Astrocyte (in vitro differentiated cells and primary cell): ENCODE data around the gene CALCOCO1. TPM values are rescaled to one million over a fixed set of nuclear protein-coding genes. Genes with fewer than 3 reads are reported as not detected.
"Not testable (repeated sequence)": the region's sequence is repeated elsewhere in the genome, so short reads cannot be mapped to it uniquely, and the experiment has no call there.

Experiments used
- DNase-seq: peaks from one replicate; pipeline ENCODE4 v3.0.0-alpha.2; 2010; ENCODE audit warnings: low read depth
- FAIRE-seq: peaks from 2 replicates; lab custom pipeline; 2011; peaks lifted over from hg19 to GRCh38; lab: Jason Lieb, UNC
- H2AFZ ChIP-seq: 2 replicates; pipeline ENCODE4 v1.6.0; 2012; ENCODE audit warnings: low read depth, low read length, inconsistent platforms
- H3K27ac ChIP-seq: 2 replicates; pipeline ENCODE4 v1.5.1; 2011; ENCODE audit warnings: low read depth, low read length, inconsistent platforms
- H3K27me3 ChIP-seq: 2 replicates; pipeline ENCODE4 v1.6.0; 2011; ENCODE audit warnings: low read length, inconsistent platforms; ENCODE audit not compliant: insufficient read depth
- H3K36me3 ChIP-seq: 2 replicates; pipeline ENCODE4 v1.5.1; 2011; ENCODE audit warnings: low read length, inconsistent platforms; ENCODE audit not compliant: insufficient read depth
- H3K4me1 ChIP-seq: 2 replicates; pipeline ENCODE4 v1.5.1; 2011; ENCODE audit warnings: low read length, inconsistent platforms; ENCODE audit not compliant: insufficient read depth
- H3K4me2 ChIP-seq: 2 replicates; pipeline ENCODE4 v1.6.0; 2012; ENCODE audit warnings: low read length, inconsistent platforms
- H3K4me3 ChIP-seq: 2 replicates; pipeline ENCODE4 v1.5.1; 2011; ENCODE audit warnings: low read depth, mild to moderate bottlenecking, low read length, inconsistent platforms; ENCODE audit not compliant: insufficient read depth
- H3K79me2 ChIP-seq: 2 replicates; pipeline ENCODE4 v1.6.0; 2012; ENCODE audit warnings: mild to moderate bottlenecking, low read length, inconsistent platforms; ENCODE audit not compliant: insufficient read depth
- H3K9ac ChIP-seq: 2 replicates; pipeline ENCODE4 v1.6.0; 2012; ENCODE audit warnings: mild to moderate bottlenecking, low read length, inconsistent platforms
- H3K9me3 ChIP-seq: 2 replicates; pipeline ENCODE4 v1.5.1; 2012; ENCODE audit warnings: low read depth, mild to moderate bottlenecking, low read length, inconsistent platforms; ENCODE audit not compliant: insufficient read depth
- H4K20me1 ChIP-seq: 2 replicates; pipeline ENCODE4 v1.6.0; 2012; ENCODE audit warnings: low read length, inconsistent platforms; ENCODE audit not compliant: insufficient read depth
- H3K27ac Mint-ChIP-seq: one replicate; pipeline ENCODE4 v1.8.0; 2021; ENCODE audit warnings: mild to moderate bottlenecking, mixed read lengths; ENCODE audit not compliant: unreplicated experiment
- H3K27me3 Mint-ChIP-seq: one replicate; pipeline ENCODE4 v1.8.0; 2021; ENCODE audit warnings: low read depth, mixed read lengths; ENCODE audit not compliant: unreplicated experiment
- H3K36me3 Mint-ChIP-seq: one replicate; pipeline ENCODE4 v1.8.0; 2021; ENCODE audit warnings: low read depth, mixed read lengths; ENCODE audit not compliant: unreplicated experiment
- H3K4me1 Mint-ChIP-seq: one replicate; pipeline ENCODE4 v1.8.0; 2021; ENCODE audit warnings: low read depth, mixed read lengths; ENCODE audit not compliant: unreplicated experiment
- H3K4me3 Mint-ChIP-seq: one replicate; pipeline ENCODE4 v1.8.0; 2021; ENCODE audit warnings: mild to moderate bottlenecking, moderate library complexity, mixed read lengths; ENCODE audit not compliant: unreplicated experiment
- H3K9me3 Mint-ChIP-seq: one replicate; pipeline ENCODE4 v1.8.0; 2021; ENCODE audit warnings: mild to moderate bottlenecking, mixed read lengths; ENCODE audit not compliant: unreplicated experiment
- CTCF ChIP-seq: IDR thresholded peaks from 2 replicates; pipeline ENCODE4 v1.5.1; 2011; ENCODE audit warnings: low read depth, mild to moderate bottlenecking, inconsistent platforms, low read length, moderate library complexity; ENCODE audit not compliant: insufficient read depth
- EZH2 ChIP-seq: IDR thresholded peaks from 2 replicates; pipeline ENCODE4 v1.6.1; 2012; ENCODE audit warnings: mild to moderate bottlenecking, low read length, inconsistent platforms; ENCODE audit not compliant: insufficient read depth
- total RNA-seq: library from RNA; stranded (reverse); gene quantifications from 2 replicates; pipeline ENCODE4 v1.2.1, GENCODE V29; 2021

The CALCOCO1 gene
- total RNA-seq, 1 donor from 2014 or later: 85.2 TPM

DNA sequence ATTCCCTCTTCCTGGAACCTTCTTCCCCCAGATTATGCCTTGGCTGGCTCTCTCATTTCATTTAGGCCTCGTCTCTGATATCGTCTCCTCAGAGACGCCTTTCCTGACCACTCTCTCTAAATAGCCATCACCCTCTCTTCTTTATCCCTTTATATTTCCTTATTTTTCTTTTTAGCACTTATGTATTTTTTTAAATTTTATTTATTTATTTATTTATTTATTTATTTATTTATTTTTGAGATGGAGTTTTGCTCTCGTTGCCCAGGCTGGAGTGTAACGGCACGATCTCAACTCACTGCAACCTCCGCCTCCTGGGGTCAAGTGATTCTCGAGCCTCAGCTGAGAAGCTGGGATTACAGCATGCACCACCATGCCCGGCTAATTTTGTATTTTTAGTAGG is 43.3 kb downstream of the CALCOCO1 start:
- Mint-ChIP-seq H3K9me3 (no peaks in the 10 kb centered on the region), H3K4me1 (no peaks in the 10 kb centered on the region), H3K36me3 (no peaks in the 10 kb centered on the region), H3K27ac (no peak overlapping the region), H3K4me3 (no peak overlapping the region), H3K27me3 (peaks cover 9% of the 10 kb centered on the region)
- TF ChIP-seq CTCF (no peak), EZH2 (no peak)
- H3K4me1 ChIP-seq: no peaks in the 10 kb centered on the region
- H3K79me2 ChIP-seq: no peaks in the 10 kb centered on the region
- H3K9me3 ChIP-seq: no peaks in the 10 kb centered on the region
- peaks cover 2% of the 10 kb centered on the region for H3K27me3 ChIP-seq
- H3K27ac ChIP-seq: no peak overlapping the region
- no peaks in the 10 kb centered on the region for H4K20me1 ChIP-seq
- no peak for DNase-seq
- no peak overlapping the region for H3K4me3 ChIP-seq
- FAIRE-seq: no peak
- H2AFZ ChIP-seq: no peak overlapping the region
- H3K9ac ChIP-seq: no peak overlapping the region
- no peaks in the 10 kb centered on the region for H3K36me3 ChIP-seq
- no peak overlapping the region for H3K4me2 ChIP-seq

GRCh38 chr12:53683494-53683893 is 43.8 kb downstream of the CALCOCO1 start:
- no peaks in the 10 kb centered on the region for H3K36me3 Mint-ChIP-seq
- no peaks in the 10 kb centered on the region for H3K79me2 ChIP-seq
- H3K27me3 ChIP-seq: peaks cover 2% of the 10 kb centered on the region
- H3K9ac ChIP-seq: no peak overlapping the region
- no peak overlapping the region for H3K4me3 ChIP-seq
- H4K20me1 ChIP-seq: no peaks in the 10 kb centered on the region
- H3K4me1 Mint-ChIP-seq: no peaks in the 10 kb centered on the region
- peaks cover 8% of the 10 kb centered on the region for H3K27me3 Mint-ChIP-seq
- no peak overlapping the region for H3K27ac Mint-ChIP-seq
- no peak overlapping the region for H3K4me2 ChIP-seq
- FAIRE-seq: no peak
- no peak overlapping the region for H3K4me3 Mint-ChIP-seq
- H3K27ac ChIP-seq: no peak overlapping the region
- TF ChIP-seq EZH2 (no peak), CTCF (no peak)
- no peak overlapping the region for H2AFZ ChIP-seq
- no peaks in the 10 kb centered on the region for H3K9me3 Mint-ChIP-seq
- DNase-seq: no peak
- H3K4me1 ChIP-seq: no peaks in the 10 kb centered on the region
- no peaks in the 10 kb centered on the region for H3K9me3 ChIP-seq
- H3K36me3 ChIP-seq: no peaks in the 10 kb centered on the region

GRCh38 chr12:53680061-53680460 is 47.2 kb downstream of the CALCOCO1 start:
- peaks cover 20% of the 10 kb centered on the region for H3K4me1 ChIP-seq
- H2AFZ ChIP-seq, H3K4me3 ChIP-seq, H3K9ac ChIP-seq, H3K4me1 Mint-ChIP-seq, DNase-seq, H4K20me1 ChIP-seq, H3K36me3 Mint-ChIP-seq, H3K4me3 Mint-ChIP-seq, H3K9me3 Mint-ChIP-seq, H3K27ac Mint-ChIP-seq, H3K4me2 ChIP-seq, H3K36me3 ChIP-seq, H3K79me2 ChIP-seq, H3K27ac ChIP-seq, H3K27me3 ChIP-seq, FAIRE-seq, H3K9me3 ChIP-seq: not testable (repeated sequence)
- peaks cover 10% of the 10 kb centered on the region for H3K27me3 Mint-ChIP-seq
